Smooth muscle cell (in vitro differentiated cells): Measurements from ENCODE around the gene PRRG2. TPM values are rescaled to one million over a fixed set of nuclear protein-coding genes. Genes with fewer than 3 reads are reported as not detected.

Source experiments
- DNase-seq: peaks from one replicate; lab custom pipeline; 2025; ENCODE audit not compliant: unreplicated experiment; lab: John Stamatoyannopoulos, UW
- H2AFZ ChIP-seq: fragments of 200-600 bp; sonication (generic); 2 replicates; pipeline ENCODE4 v1.6.0; 2016; ENCODE audit warnings: antibody characterized with exemption, low read depth, mild to moderate bottlenecking
- H3F3A ChIP-seq: fragments of 200-600 bp; sonication (generic); 2 replicates; pipeline ENCODE4 v1.6.0; 2017; ENCODE audit warnings: antibody characterized with exemption, low read depth
- H3K27ac ChIP-seq: fragments of 200-600 bp; sonication (generic); 2 replicates; pipeline ENCODE4 v1.5.1; 2016; ENCODE audit warnings: low read depth, mild to moderate bottlenecking
- H3K27me3 ChIP-seq: fragments of 200-600 bp; sonication (generic); 2 replicates; pipeline ENCODE4 v1.6.1; 2016; ENCODE audit warnings: low read depth, mild to moderate bottlenecking
- H3K36me3 ChIP-seq: fragments of 200-600 bp; sonication (generic); 2 replicates; pipeline ENCODE4 v1.5.1; 2016; ENCODE audit warnings: low read depth
- H3K4me1 ChIP-seq: fragments of 200-600 bp; sonication (generic); 2 replicates; pipeline ENCODE4 v1.5.1; 2016; ENCODE audit warnings: low read depth
- H3K4me2 ChIP-seq: fragments of 200-600 bp; sonication (generic); 2 replicates; pipeline ENCODE4 v1.6.0; 2016; ENCODE audit warnings: mild to moderate bottlenecking
- H3K4me3 ChIP-seq: fragments of 200-600 bp; sonication (generic); 2 replicates; pipeline ENCODE4 v1.5.1; 2016; ENCODE audit warnings: mild to moderate bottlenecking
- H3K79me2 ChIP-seq: fragments of 200-600 bp; sonication (generic); 2 replicates; pipeline ENCODE4 v1.6.0; 2016; ENCODE audit warnings: low read depth, mild to moderate bottlenecking
- H3K9ac ChIP-seq: fragments of 200-600 bp; sonication (generic); 2 replicates; pipeline ENCODE4 v1.6.0; 2016; ENCODE audit warnings: low read depth
- H3K9me3 ChIP-seq: fragments of 200-600 bp; sonication (generic); replicated peaks from 2 replicates; pipeline ENCODE4 v1.5.1; 2016; ENCODE audit warnings: low read depth
- H4K20me1 ChIP-seq: fragments of 200-600 bp; sonication (generic); 2 replicates; pipeline ENCODE4 v1.6.0; 2016; ENCODE audit warnings: low read depth
- CTCF ChIP-seq: fragments of 200-600 bp; sonication (generic); IDR thresholded peaks from 2 replicates; pipeline ENCODE4 v1.5.1; 2017; ENCODE audit warnings: borderline replicate concordance, mild to moderate bottlenecking, antibody characterized with exemption; ENCODE audit not compliant: insufficient read depth, poor library complexity, severe bottlenecking
- WGBS: methylation state at CpG from one replicate; pipeline ENCODE4 v1.1.7; 2016; ENCODE audit warnings: low lambda C conversion rate; 5-methylcytosine and 5-hydroxymethylcytosine counted together
- polyA plus RNA-seq: library from polyadenylated mRNA; unstranded; fragments of >200 nt; fragmentation: Nextera tagmentation; extraction: Ambion mirVana; gene quantifications from 2 replicates; pipeline ENCODE4 v1.2.1, GENCODE V29; 2016
- total RNA-seq: library from RNA; depleted of rRNA; stranded (reverse); fragments of >200 nt; gene quantifications from 2 replicates; pipeline ENCODE4 v1.2.3, GENCODE V29; 2014

PRRG2 gene
- total and polyA plus RNA-seq, 2 experiments from 2014 or later = 0.24 to 13.5 TPM

GRCh38 chr19:49595819-49596404 is 14.8 kb downstream of the PRRG2 start:
- Histone ChIP-seq H3K27me3 (no peaks in the 10 kb centered on the region), H3K4me3 (no peak overlapping the region), H4K20me1 (peaks cover 56% of the 10 kb centered on the region), H2AFZ (no peak overlapping the region), H3K27ac (no peak overlapping the region), H3K9ac (no peak overlapping the region), H3K4me1 (no peaks in the 10 kb centered on the region), H3K36me3 (no peaks in the 10 kb centered on the region), H3K9me3 (no peaks in the 10 kb centered on the region), H3F3A (peaks cover 8% of the 10 kb centered on the region), H3K79me2 (peaks cover 48% of the 10 kb centered on the region), H3K4me2 (no peak overlapping the region)
- 98% methylated on average over 21 of the region's 32 CpGs for whole genome bisulfite sequencing
- TF ChIP-seq CTCF = no peak
- DNase-seq = no peak

- Histone ChIP-seq H3K9ac (no peak overlapping the region), H2AFZ (no peak overlapping the region), H3K4me2 (no peak overlapping the region), H3K27me3 (no peaks in the 10 kb centered on the region), H3K36me3 (no peaks in the 10 kb centered on the region), H3K9me3 (no peaks in the 10 kb centered on the region), H3K4me1 (no peaks in the 10 kb centered on the region), H3K79me2 (peaks cover 48% of the 10 kb centered on the region), H3K4me3 (no peak overlapping the region), H4K20me1 (peaks cover 56% of the 10 kb centered on the region), H3K27ac (no peak overlapping the region), H3F3A (peaks cover 8% of the 10 kb centered on the region)
- no peak for DNase-seq
- TF ChIP-seq CTCF = no peak
- 100% methylated on average over 4 of the region's 15 CpGs for WGBS
Measured at GRCh38 chr19:49596407-49596806, 15.3 kb downstream of the PRRG2 start.

GRCh38 chr19:49596954-49597702 is 16.0 kb downstream of the PRRG2 start:
- Histone ChIP-seq H4K20me1 (peaks cover 58% of the 10 kb centered on the region), H3K79me2 (peaks cover 51% of the 10 kb centered on the region), H3K9ac (no peak overlapping the region), H3K27me3 (no peaks in the 10 kb centered on the region), H3K4me1 (no peaks in the 10 kb centered on the region), H3K4me2 (no peak overlapping the region), H3K27ac (no peak overlapping the region), H2AFZ (no peak overlapping the region), H3K4me3 (no peak overlapping the region), H3K36me3 (no peaks in the 10 kb centered on the region), H3K9me3 (no peaks in the 10 kb centered on the region), H3F3A (peaks cover 7% of the 10 kb centered on the region)
- WGBS = 97% methylated on average over 62 of the region's 65 CpGs
- TF ChIP-seq CTCF = no peak
- DNase-seq = no peak

- Histone ChIP-seq H2AFZ (no peak overlapping the region), H4K20me1 (peaks cover 58% of the 10 kb centered on the region), H3F3A (peaks cover 2% of the 10 kb centered on the region), H3K9ac (no peak overlapping the region), H3K36me3 (no peaks in the 10 kb centered on the region), H3K4me3 (no peak overlapping the region), H3K9me3 (no peaks in the 10 kb centered on the region), H3K27me3 (no peaks in the 10 kb centered on the region), H3K4me2 (no peak overlapping the region), H3K79me2 (peaks cover 51% of the 10 kb centered on the region), H3K4me1 (no peaks in the 10 kb centered on the region), H3K27ac (no peak overlapping the region)
- 99% methylated on average over 25 of the region's 29 CpGs for WGBS
- no peak for TF ChIP-seq CTCF
- no peak for DNase-seq
Measured at GRCh38 chr19:49597703-49597974, 16.5 kb downstream of the PRRG2 start.
